ENCODE measurements around the gene TUBA8. TPM values are rescaled to one million over a fixed set of nuclear protein-coding genes. Genes with fewer than 3 reads are reported as not detected.

The TUBA8 gene
- total and polyA plus RNA-seq, 8 donors: 3.1 to 4.1 (median 3.5) TPM; not detected in 5

DNA sequence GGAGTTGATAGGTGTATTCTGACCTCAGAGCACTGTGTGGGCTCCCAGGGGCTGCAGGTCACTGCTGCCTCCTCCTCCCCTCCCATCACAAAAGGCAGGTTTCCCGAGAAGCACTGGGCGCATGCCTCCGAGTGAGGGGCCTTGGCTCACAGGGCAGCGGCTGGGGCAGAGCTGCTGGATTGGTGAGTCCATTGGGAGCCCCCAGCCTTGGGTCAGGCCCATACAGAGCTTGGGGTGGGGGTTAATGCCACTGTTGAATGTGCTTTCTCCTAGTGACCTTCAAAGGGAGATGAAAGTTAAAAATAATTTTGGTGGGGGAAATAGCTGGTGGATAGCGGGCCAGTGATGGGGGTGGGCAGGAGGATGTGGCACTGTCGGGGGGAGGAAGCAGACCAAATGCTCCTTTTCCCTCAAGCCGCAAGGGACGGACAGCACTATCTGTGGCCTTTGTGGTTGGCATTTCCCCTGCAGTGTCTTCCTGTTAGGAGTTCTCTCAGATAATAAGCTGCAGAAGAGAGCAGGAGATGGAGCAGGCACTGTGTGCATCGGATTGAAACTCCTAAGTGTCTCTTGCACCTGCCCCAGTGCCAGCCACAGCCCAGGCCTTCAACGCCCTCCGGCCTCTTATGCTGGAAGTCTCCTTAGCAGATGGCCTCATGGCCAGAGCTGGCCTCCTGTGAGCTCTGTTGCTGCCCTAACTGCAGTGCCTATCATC is 3.2 kb downstream of the TUBA8 start:
- intact Hi-C loops (cut with DNase I; ENCODE audit: low total_unique reads): no loop called here
- Histone ChIP-seq H3K9me3 (no peaks in the 10 kb centered on the region), H3K36me3 (no peaks in the 10 kb centered on the region), H3K4me3 (no peak overlapping the region), H3K27me3 (peaks cover 0 to 30% (median 20%) of the 10 kb centered on the region in 3 donors), H3K4me1 (peaks cover 21 to 32% (median 23%) of the 10 kb centered on the region in 4 donors), H3K27ac (no peak overlapping the region)
- WGBS, 5 donors: 75 to 82% (median 81%) methylated on average over 8 to 11 of the region's 11 CpGs
- no peak for DNase-seq
- TF ChIP-seq POLR2AphosphoS5 (IDR thresholded peaks at IDR 0.05) (no peak), EP300 (IDR thresholded peaks at IDR 0.05) (no peak), POLR2A (IDR thresholded peaks at IDR 0.05) (no peak)
- TF ChIP-seq, protein P1, sequence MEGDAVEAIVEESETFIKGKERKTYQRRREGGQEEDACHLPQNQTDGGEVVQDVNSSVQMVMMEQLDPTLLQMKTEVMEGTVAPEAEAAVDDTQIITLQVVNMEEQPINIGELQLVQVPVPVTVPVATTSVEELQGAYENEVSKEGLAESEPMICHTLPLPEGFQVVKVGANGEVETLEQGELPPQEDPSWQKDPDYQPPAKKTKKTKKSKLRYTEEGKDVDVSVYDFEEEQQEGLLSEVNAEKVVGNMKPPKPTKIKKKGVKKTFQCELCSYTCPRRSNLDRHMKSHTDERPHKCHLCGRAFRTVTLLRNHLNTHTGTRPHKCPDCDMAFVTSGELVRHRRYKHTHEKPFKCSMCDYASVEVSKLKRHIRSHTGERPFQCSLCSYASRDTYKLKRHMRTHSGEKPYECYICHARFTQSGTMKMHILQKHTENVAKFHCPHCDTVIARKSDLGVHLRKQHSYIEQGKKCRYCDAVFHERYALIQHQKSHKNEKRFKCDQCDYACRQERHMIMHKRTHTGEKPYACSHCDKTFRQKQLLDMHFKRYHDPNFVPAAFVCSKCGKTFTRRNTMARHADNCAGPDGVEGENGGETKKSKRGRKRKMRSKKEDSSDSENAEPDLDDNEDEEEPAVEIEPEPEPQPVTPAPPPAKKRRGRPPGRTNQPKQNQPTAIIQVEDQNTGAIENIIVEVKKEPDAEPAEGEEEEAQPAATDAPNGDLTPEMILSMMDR (IDR thresholded peaks at IDR 0.05): no peak

DNA sequence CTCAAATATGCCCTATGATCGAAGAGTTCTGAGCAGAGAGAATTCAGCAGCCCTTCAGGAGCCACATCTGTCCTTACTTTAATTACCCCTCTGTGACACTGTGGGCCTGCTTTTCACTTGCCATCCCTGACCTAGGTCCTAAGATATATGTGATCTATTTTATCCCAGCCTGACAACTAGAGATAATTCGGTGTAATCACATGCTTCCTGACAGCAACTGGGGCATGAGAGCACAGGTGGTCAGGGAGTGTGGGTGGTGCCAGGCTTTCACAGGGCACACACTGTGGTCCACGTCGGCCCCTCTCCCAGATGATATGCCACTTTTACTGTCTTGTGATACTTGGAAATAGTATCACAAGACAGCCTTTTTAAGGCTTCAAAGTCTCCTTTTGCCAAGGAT is 3.9 kb downstream of the TUBA8 start:
- intact Hi-C loops (cut with DNase I; ENCODE audit: low total_unique reads): no loop called here
- DNase-seq: no peak
- no peaks in the 10 kb centered on the region for H3K36me3 ChIP-seq
- no peak overlapping the region for H3K27ac ChIP-seq
- H3K27me3 ChIP-seq: peaks cover 0 to 28% (median 20%) of the 10 kb centered on the region in 3 donors
- H3K4me1 ChIP-seq: peaks cover 21 to 32% (median 23%) of the 10 kb centered on the region in 4 donors
- TF ChIP-seq EP300 (IDR thresholded peaks at IDR 0.05) (no peak), POLR2A (IDR thresholded peaks at IDR 0.05) (no peak), POLR2AphosphoS5 (IDR thresholded peaks at IDR 0.05) (no peak)
- TF ChIP-seq, protein P1 (IDR thresholded peaks at IDR 0.05): no peak
- 47 to 66% (median 55%) methylated on average over 4 of the region's 4 CpGs for WGBS, 5 donors
- H3K9me3 ChIP-seq: no peaks in the 10 kb centered on the region
- no peak overlapping the region for H3K4me3 ChIP-seq

DNA sequence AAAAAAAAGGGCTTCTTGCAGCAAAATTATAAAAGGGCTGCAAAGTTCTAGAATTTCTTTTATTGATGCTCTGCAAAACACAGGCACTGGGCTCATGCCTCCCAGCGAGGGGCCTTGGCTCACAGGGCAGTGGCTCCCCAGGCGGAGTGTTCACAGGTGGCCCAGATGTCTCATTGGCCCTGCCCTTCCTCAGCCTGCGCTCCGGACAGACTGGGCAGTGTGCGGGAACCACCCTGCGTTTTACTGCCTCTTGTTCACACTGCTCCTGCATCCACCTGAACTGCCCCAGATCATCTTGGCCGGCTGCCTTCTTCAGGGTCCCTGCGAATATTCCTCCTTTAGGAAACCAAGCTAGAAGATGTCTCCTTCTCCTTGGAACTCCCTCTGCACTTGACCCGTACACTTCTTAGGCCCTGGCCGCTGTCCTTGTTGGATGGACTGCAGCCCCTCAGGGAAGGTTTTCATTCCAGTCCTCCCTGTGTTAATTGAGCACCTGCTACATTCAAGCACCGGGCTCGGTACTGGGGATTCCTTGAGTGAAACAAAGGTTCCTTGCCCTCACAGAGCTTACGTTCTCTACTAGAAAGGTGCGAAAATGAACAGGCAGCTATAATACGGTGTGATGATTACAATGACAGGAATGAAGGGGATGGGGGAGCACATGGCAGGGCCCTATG is 4.5 kb downstream of the TUBA8 start:
- H3K27me3 ChIP-seq: peaks cover 0 to 22% (median 16%) of the 10 kb centered on the region in 3 donors
- TF ChIP-seq EP300 (IDR thresholded peaks at IDR 0.05) (no peak), POLR2A (IDR thresholded peaks at IDR 0.05) (no peak)
- H3K4me3 ChIP-seq: no peak overlapping the region
- H3K36me3 ChIP-seq: no peaks in the 10 kb centered on the region
- WGBS, 5 donors: 91 to 97% (median 95%) methylated on average over 15 of the region's 15 CpGs
- H3K4me1 ChIP-seq: peaks cover 17 to 28% (median 18%) of the 10 kb centered on the region in 4 donors
- no peak overlapping the region for H3K27ac ChIP-seq
- intact Hi-C loops (cut with DNase I; ENCODE audit: low total_unique reads): no loop called here
- no peaks in the 10 kb centered on the region for H3K9me3 ChIP-seq
- no peak for DNase-seq

DNA sequence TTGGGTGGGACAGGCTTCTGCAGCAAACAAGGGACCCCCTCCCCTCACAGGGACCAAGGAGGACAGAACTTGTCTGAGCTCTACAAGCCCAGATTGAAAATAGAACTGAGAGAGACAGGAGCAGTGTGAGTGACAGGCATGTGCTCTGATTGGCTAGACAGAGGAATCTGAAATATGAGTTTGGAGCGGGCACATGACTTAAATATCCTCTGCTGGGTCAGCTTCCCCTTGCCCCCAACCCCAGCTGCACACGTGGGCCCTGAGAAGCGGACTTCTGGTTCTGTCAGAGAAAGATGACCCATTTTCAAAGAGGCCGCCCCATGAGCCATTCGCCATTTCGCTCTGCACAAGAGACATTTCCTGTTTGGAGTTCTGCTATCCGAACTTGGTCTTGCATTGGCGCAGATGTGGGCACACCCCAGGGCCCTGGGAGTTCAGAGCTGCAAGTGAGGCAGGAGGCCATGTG is 5.3 kb downstream of the TUBA8 start:
- Histone ChIP-seq H3K36me3 (no peaks in the 10 kb centered on the region), H3K4me1 (peaks cover 8 to 19% (median 10%) of the 10 kb centered on the region in 4 donors), H3K27ac (no peak overlapping the region), H3K4me3 (no peak overlapping the region), H3K27me3 (peaks cover 0 to 14% (median 8%) of the 10 kb centered on the region in 3 donors), H3K9me3 (no peaks in the 10 kb centered on the region)
- DNase-seq: no peak
- WGBS, 5 donors: 76 to 88% (median 85%) methylated on average over 8 of the region's 8 CpGs
- TF ChIP-seq EP300 (IDR thresholded peaks at IDR 0.05) (no peak), POLR2AphosphoS5 (IDR thresholded peaks at IDR 0.05) (no peak), POLR2A (IDR thresholded peaks at IDR 0.05) (no peak)
- TF ChIP-seq, protein P1 (IDR thresholded peaks at IDR 0.05): no peak
- intact Hi-C loops (cut with DNase I; ENCODE audit: low total_unique reads): no loop called here
